HepG2 (cell line): ENCODE data around the gene GHR. TPM values are rescaled to one million over a fixed set of nuclear protein-coding genes. Genes with fewer than 3 reads are reported as not detected.

ENCODE experiments used
- ATAC-seq: fragments of 200-7000 bp; cut with Tn5 transposase; 3 replicates; pipeline ENCODE4 v1.9.1; 2020; ENCODE audit warnings: mild to moderate bottlenecking, moderate library complexity
- BruUV-seq: library from RNA; stranded (reverse); fragments of 400-500 nt; replicated peaks from 2 replicates; lab custom pipeline; 2021; lab: Mats Ljungman, UMichigan
- CTCF ChIA-PET: fragments of 300-600 bp; formaldehyde crosslinking; extraction: SDS; loops from one replicate; lab custom pipeline; 2021; ENCODE audit warnings: low total read pairs, inconsistent platforms, low intra/inter-chr PET ratio; lab: Yijun Ruan, JAX
- POLR2A ChIA-PET: fragments of 350-600 bp; sonication (Branson Sonifier 250); formaldehyde crosslinking; loops from one replicate; lab custom pipeline; 2020; ENCODE audit warnings: antibody characterized with exemption, inconsistent platforms; lab: Yijun Ruan, JAX
- DNase-seq: peaks from one replicate; pipeline ENCODE4 v3.0.0-alpha.2; 2015; ENCODE audit warnings: low spot score
- FAIRE-seq: peaks from 3 replicates; lab custom pipeline; 2011; peaks lifted over from hg19 to GRCh38; lab: Jason Lieb, UNC
- H2AFZ ChIP-seq: one replicate; pipeline ENCODE4 v1.6.1; 2011; ENCODE audit warnings: low read length, inconsistent platforms
- H3K27ac ChIP-seq: fragments of 300-600 bp; 3 replicates; pipeline ENCODE4 v1.8.0; 2011; ENCODE audit warnings: mixed run types, mild to moderate bottlenecking, mixed read lengths, low read length, inconsistent platforms; ENCODE audit not compliant: insufficient read depth; ENCODE audit errors: extremely low read length
- H3K27me3 ChIP-seq, 2 experiments: fragments of 200-600 bp in 1 of 2; 2 replicates in 1 of 2; 3 replicates in 1 of 2; pipeline versions ENCODE4 v1.6.0 to v1.8.0; 2011; ENCODE audit warnings: low read length in 2 of 2, mild to moderate bottlenecking in 2 of 2, moderate library complexity in 2 of 2, inconsistent platforms in 1 of 2; ENCODE audit not compliant: insufficient read depth in 2 of 2, control insufficient read depth in 1 of 2
- H3K36me3 ChIP-seq, 2 experiments: fragments of 200-600 bp in 1 of 2; replicated peaks in 1 of 2; 2 replicates in 1 of 2; 3 replicates in 1 of 2; pipeline versions ENCODE4 v1.5.1 to v1.8.0; 2011; ENCODE audit warnings: low read length in 2 of 2, inconsistent platforms in 1 of 2; ENCODE audit not compliant: insufficient read depth in 2 of 2, control insufficient read depth in 1 of 2
- H3K4me1 ChIP-seq: 2 replicates; pipeline ENCODE4 v1.5.1; 2012; ENCODE audit warnings: low read length, inconsistent platforms; ENCODE audit not compliant: insufficient read depth
- H3K4me2 ChIP-seq: 2 replicates; pipeline ENCODE4 v1.6.0; 2011; ENCODE audit warnings: low read depth, low read length, inconsistent platforms
- H3K4me3 ChIP-seq, 3 experiments: fragments of 200-600 bp in 1 of 3; sonication (generic), shearing (Covaris generic) in 1 of 3; replicated peaks in 1 of 3; 2 replicates each; pipeline ENCODE4 v1.5.1; 2011 to 2016; ENCODE audit warnings: low read length in 3 of 3, inconsistent platforms in 2 of 3, low read depth in 2 of 3, mild to moderate bottlenecking in 2 of 3, control low read depth in 1 of 3, mixed read lengths in 1 of 3; ENCODE audit not compliant: insufficient read depth in 1 of 3
- H3K79me2 ChIP-seq: one replicate; pipeline ENCODE4 v1.6.1; 2011; ENCODE audit warnings: low read length, inconsistent platforms; ENCODE audit not compliant: insufficient read depth
- H3K9ac ChIP-seq: 2 replicates; pipeline ENCODE4 v1.6.0; 2011; ENCODE audit warnings: mild to moderate bottlenecking, low read depth, low read length, inconsistent platforms; ENCODE audit not compliant: insufficient read depth
- H3K9me3 ChIP-seq: 2 replicates; pipeline ENCODE4 v1.5.1; 2012; ENCODE audit warnings: mild to moderate bottlenecking, low read length
- H4K20me1 ChIP-seq: 2 replicates; pipeline ENCODE4 v1.6.0; 2011; ENCODE audit warnings: inconsistent platforms, mild to moderate bottlenecking, low read length, moderate library complexity; ENCODE audit not compliant: insufficient read depth
- ASH2L ChIP-seq: fragments of 300-600, 200-600 bp; sonication (generic); IDR thresholded peaks from 2 replicates; pipeline ENCODE4 v1.7.0; 2017; ENCODE audit warnings: low read depth, mild to moderate bottlenecking, moderate library complexity, mixed read lengths, low read length; ENCODE audit not compliant: insufficient read length
- FOXK1 ChIP-seq: sonication (generic); formaldehyde crosslinking; IDR thresholded peaks from 2 replicates; pipeline ENCODE4 v1.4.0; 2020; ENCODE audit warnings: low read depth, missing genetic modification reagents, borderline replicate concordance
- FOXK2 ChIP-seq: fragments of 450-650 bp; IDR thresholded peaks from 2 replicates; pipeline ENCODE4 v1.6.1; 2016
- HCFC1 ChIP-seq: fragments of 150-350 bp; IDR thresholded peaks from 2 replicates; pipeline ENCODE4 v1.6.1; 2014; ENCODE audit warnings: low read depth, low read length
- HNF4A ChIP-seq: sonication (generic); formaldehyde crosslinking; IDR thresholded peaks from 2 replicates; pipeline ENCODE4 v1.4.0; 2020; ENCODE audit warnings: missing genetic modification reagents
- MED1 ChIP-seq: sonication (generic); formaldehyde crosslinking; IDR thresholded peaks from 2 replicates; pipeline ENCODE4 v1.4.0; 2020; ENCODE audit warnings: missing genetic modification reagents
- NKX3-1 ChIP-seq: sonication (generic); formaldehyde crosslinking; IDR thresholded peaks from 2 replicates; pipeline ENCODE4 v1.5.0; 2020; ENCODE audit warnings: missing genetic modification reagents
- RXRA ChIP-seq: sonication (generic); formaldehyde crosslinking; IDR thresholded peaks from 2 replicates; pipeline ENCODE4 v1.5.1; 2020; ENCODE audit warnings: missing genetic modification reagents
- SRSF1 ChIP-seq: fragments of 200-400 bp; formaldehyde crosslinking; optimal IDR thresholded peaks from 2 replicates; pipeline ENCODE3; 2017; ENCODE audit warnings: mild to moderate bottlenecking, low read depth, low read length, moderate library complexity
- ZNF44 ChIP-seq: sonication (generic); formaldehyde crosslinking; IDR thresholded peaks from 2 replicates; pipeline ENCODE4 v1.5.1; 2020; ENCODE audit warnings: mild to moderate bottlenecking, missing genetic modification reagents
- ZNF768 ChIP-seq: sonication (generic); formaldehyde crosslinking; IDR thresholded peaks from 2 replicates; pipeline ENCODE4 v1.4.0; 2020; ENCODE audit warnings: missing genetic modification reagents
- ZNF775 ChIP-seq: sonication (generic); formaldehyde crosslinking; IDR thresholded peaks from 2 replicates; pipeline ENCODE4 v1.4.0; 2020; ENCODE audit warnings: missing genetic modification reagents, mild to moderate bottlenecking, moderate library complexity, borderline replicate concordance
- ZNF782 ChIP-seq: sonication (generic); formaldehyde crosslinking; IDR thresholded peaks from 2 replicates; pipeline ENCODE4 v1.4.0; 2020; ENCODE audit warnings: missing genetic modification reagents, mild to moderate bottlenecking, borderline replicate concordance
- WGBS: methylation state at CpG from one replicate; pipeline ENCODE4 v1.1.6; 2017; ENCODE audit warnings: low lambda C conversion rate; 5-methylcytosine and 5-hydroxymethylcytosine counted together
- in situ Hi-C: cut with HindIII; loops from 2 replicates; pipeline ENCODE4 v1.10.0; 2017; ENCODE audit warnings: low pct_unique_long_range_greater_than_20kb; ENCODE audit not compliant: extremely low pct_ligation_motif_present
- intact Hi-C: fragments of 100-400 bp; cut with micrococcal nuclease; formaldehyde crosslinking; loops from one replicate; pipeline ENCODE4 v1.10.0; 2022; ENCODE audit not compliant: unreplicated experiment
- polyA plus RNA-seq, 8 experiments: library from polyadenylated mRNA; depleted of rRNA in 3 of 8; stranded (reverse) in 7 of 8; unstranded in 1 of 8; fragments of >200 nt; fragmentation: Illumina TruSeq in 4 of 8; extraction: Trizol in 4 of 8; gene quantifications; 2 replicates each; pipeline versions ENCODE4 v1.2.1 to v1.2.3, GENCODE V29; 2011 to 2016; ENCODE audit warnings: low read depth in 4 of 8, missing spikeins in 1 of 8, mixed read lengths in 1 of 8; ENCODE audit not compliant: insufficient read depth in 1 of 8
- total RNA-seq, 5 experiments: library from RNA; depleted of rRNA; stranded (reverse); fragments of >200 nt; fragmentation: Illumina TruSeq; extraction: Trizol; gene quantifications; 2 replicates each; pipeline ENCODE4 v1.2.3, GENCODE V29; 2016; ENCODE audit warnings: low read depth in 1 of 5
- TF ChIP-seq, protein P1 (sequence below): sonication (generic); formaldehyde crosslinking; IDR thresholded peaks from 2 replicates; pipeline ENCODE4 v1.4.0; 2020; ENCODE audit warnings: missing genetic modification reagents
- TF ChIP-seq, protein P2 (sequence below): IDR thresholded peaks from 2 replicates; pipeline ENCODE4 v1.6.1; 2012; ENCODE audit warnings: inconsistent platforms
- TF ChIP-seq, protein P3 (sequence below): sonication (generic); formaldehyde crosslinking; conservative IDR thresholded peaks from 2 replicates; pipeline ENCODE4 v1.8.0; 2022; ENCODE audit warnings: mild to moderate bottlenecking, moderate library complexity, missing genetic modification reagents
- TF ChIP-seq, protein P4 (sequence below): sonication (generic); formaldehyde crosslinking; IDR thresholded peaks from 2 replicates; pipeline ENCODE4 v1.4.0; 2020; ENCODE audit warnings: mild to moderate bottlenecking, low read depth, missing genetic modification reagents

Gene GHR
- total and polyA plus RNA-seq, 2 of the 13 experiments (the other 11 are each of a cell fraction or from before 2014, with no cell fraction given), result 0.07 TPM; not detected in 1

DNA sequence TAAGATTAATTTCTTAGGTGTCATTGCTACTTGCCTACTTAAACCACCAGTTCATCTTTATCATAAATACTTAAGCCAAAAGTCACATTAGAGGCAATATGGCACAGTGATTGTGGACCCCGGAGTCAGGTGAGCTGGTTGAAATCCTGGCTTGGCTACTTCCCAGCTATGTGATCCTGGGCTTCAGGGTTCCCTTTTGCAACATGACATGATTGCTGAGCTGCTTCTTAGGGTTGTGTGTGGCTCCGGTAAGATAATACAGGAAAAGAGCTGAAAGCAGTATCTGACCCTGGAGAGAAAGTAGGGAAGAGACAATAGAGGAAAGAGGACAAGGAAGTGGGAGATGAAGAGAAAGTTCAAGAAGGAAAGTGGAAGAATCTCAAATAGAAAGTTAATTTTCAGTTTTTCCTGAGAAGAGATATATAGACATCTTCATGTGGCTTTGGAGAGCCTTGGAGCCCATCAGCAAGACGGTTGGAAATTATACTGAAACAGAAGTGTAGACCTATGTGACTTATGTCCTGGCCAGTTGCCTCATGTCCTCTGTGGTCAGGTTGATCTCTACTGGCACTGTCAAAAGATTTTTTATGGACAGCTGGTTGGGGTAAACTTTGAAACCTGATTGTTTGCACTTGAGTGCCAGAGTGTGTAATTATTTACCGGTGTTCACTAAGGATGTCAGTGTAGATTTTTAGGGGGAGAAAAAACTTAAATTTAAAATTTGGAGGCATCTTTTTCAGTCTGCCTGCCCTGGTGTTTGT lies 93.2 kb downstream of the GHR start (continued):
- TF ChIP-seq NKX3-1, result no peak
- TF ChIP-seq MED1 (CRISPR knock-in tag), result no peak
- no peak for TF ChIP-seq ASH2L
- no peak for TF ChIP-seq ZNF782 (CRISPR knock-in tag)
- no peak for TF ChIP-seq SRSF1
- no peak for TF ChIP-seq RXRA (CRISPR knock-in tag)
- TF ChIP-seq, protein P1, sequence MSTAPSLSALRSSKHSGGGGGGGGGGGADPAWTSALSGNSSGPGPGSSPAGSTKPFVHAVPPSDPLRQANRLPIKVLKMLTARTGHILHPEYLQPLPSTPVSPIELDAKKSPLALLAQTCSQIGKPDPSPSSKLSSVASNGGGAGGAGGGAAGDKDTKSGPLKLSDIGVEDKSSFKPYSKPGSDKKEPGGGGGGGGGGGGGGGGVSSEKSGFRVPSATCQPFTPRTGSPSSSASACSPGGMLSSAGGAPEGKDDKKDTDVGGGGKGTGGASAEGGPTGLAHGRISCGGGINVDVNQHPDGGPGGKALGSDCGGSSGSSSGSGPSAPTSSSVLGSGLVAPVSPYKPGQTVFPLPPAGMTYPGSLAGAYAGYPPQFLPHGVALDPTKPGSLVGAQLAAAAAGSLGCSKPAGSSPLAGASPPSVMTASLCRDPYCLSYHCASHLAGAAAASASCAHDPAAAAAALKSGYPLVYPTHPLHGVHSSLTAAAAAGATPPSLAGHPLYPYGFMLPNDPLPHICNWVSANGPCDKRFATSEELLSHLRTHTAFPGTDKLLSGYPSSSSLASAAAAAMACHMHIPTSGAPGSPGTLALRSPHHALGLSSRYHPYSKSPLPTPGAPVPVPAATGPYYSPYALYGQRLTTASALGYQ (CRISPR knock-in tag), result 0 out of 2 replicates have a peak, but pooled peaks have one; percentile 35
- TF ChIP-seq FOXK1 (CRISPR knock-in tag), result no peak
- TF ChIP-seq, protein P2, sequence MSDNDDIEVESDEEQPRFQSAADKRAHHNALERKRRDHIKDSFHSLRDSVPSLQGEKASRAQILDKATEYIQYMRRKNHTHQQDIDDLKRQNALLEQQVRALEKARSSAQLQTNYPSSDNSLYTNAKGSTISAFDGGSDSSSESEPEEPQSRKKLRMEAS, result no peak
- TF ChIP-seq, all 625 proteins: peak for 26

DNA sequence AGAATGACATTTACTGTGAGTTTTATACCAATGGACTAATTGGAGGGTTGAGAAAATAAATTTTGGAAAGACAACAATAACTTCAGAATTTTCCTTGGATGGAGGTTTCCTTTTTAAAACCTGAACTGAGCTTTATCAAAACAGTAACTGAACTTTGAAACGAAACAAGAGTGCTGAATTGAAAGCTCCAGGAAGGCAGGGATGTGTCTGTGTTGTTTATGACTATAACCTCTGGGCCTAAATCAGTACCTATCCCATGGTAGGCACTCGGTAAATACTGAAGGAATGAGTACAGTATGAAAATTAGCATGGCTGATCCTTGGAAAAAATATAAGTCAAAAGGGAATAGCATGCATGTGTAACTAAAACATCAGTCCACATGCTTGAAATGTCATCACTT lies 93.9 kb downstream of the GHR start:
- DNase-seq, result no peak

More for the DNA sequence above, 93.9 kb downstream of the GHR start:
- Histone ChIP-seq H3K27me3 (no peaks in the 10 kb centered on the region), H3K4me3 (peak overlapping the region in 2 of 3 experiments; percentile 15 to 20; a peak in 3 of 6 replicates), H3K79me2 (no peaks in the 10 kb centered on the region), H3K36me3 (no peaks in the 10 kb centered on the region), H3K4me1 (peaks cover 32% of the 10 kb centered on the region), H3K27ac (no peak overlapping the region), H3K9ac (no peak overlapping the region), H2AFZ (no peak overlapping the region), H3K9me3 (no peaks in the 10 kb centered on the region), H4K20me1 (no peaks in the 10 kb centered on the region), H3K4me2 (peak overlapping the region; percentile 56)
- no peak for FAIRE-seq
- intact Hi-C loops, result loop anchor here (10.0 kb wide), 2 partner anchors 248 to 368 kb away; no protein-coding TSS in a partner anchor
- ChIA-PET CTCF (no interaction called here), POLR2A (no interaction called here)
- no TSS peak for BruUV-seq
- WGBS, result 0% methylated on average over 2 of the region's 2 CpGs
- peak; percentile 58 for ATAC-seq
- TF ChIP-seq, protein P3, sequence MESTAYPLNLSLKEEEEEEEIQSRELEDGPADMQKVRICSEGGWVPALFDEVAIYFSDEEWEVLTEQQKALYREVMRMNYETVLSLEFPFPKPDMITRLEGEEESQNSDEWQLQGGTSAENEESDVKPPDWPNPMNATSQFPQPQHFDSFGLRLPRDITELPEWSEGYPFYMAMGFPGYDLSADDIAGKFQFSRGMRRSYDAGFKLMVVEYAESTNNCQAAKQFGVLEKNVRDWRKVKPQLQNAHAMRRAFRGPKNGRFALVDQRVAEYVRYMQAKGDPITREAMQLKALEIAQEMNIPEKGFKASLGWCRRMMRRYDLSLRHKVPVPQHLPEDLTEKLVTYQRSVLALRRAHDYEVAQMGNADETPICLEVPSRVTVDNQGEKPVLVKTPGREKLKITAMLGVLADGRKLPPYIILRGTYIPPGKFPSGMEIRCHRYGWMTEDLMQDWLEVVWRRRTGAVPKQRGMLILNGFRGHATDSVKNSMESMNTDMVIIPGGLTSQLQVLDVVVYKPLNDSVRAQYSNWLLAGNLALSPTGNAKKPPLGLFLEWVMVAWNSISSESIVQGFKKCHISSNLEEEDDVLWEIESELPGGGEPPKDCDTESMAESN (CRISPR knock-in tag), result 0 out of 2 replicates have a peak, but pooled peaks have one; percentile 60
- TF ChIP-seq, protein P4, sequence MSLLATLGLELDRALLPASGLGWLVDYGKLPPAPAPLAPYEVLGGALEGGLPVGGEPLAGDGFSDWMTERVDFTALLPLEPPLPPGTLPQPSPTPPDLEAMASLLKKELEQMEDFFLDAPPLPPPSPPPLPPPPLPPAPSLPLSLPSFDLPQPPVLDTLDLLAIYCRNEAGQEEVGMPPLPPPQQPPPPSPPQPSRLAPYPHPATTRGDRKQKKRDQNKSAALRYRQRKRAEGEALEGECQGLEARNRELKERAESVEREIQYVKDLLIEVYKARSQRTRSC (CRISPR knock-in tag), result no peak
- TF ChIP-seq HCFC1 (no peak), ZNF44 (no peak), FOXK2 (no peak), ZNF775 (CRISPR knock-in tag) (no peak), ZNF768 (CRISPR knock-in tag) (no peak), HNF4A (CRISPR knock-in tag) (peak; percentile 41; the same call in 1 of the 2 replicates)
- in situ Hi-C loops, result no loop called here
